ENCODE measurements around the gene TMEM72.

Gene TMEM72

DNA sequence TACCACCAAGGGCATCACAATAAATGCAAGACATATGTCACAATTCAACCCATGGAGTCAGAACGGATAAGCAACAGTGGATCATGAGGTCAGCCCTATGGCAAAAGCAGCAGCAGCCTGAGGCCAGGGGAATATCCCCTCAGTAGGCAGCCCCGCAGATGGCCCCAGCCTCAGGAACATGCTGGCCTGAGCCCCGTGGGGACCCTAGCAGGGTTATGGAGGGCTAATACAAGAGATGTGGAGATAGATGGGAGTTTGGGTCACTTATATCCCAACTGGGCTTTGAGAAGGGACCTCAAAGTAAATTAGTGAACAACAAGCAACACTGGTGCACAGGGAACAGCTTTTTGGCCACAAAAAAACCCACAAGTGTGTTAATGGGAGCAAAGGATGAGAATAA is 9.1 kb downstream of the TMEM72 start:
- Histone ChIP-seq H3K27me3 (ENCODE audit: control insufficient read depth, insufficient read depth, low read length) (peaks cover 4% of the 10 kb centered on the region; the same call in 1 of the 2 replicates), H3K27ac (ENCODE audit: low read depth, low read length) (no peak overlapping the region), H3K9ac (ENCODE audit: low read depth, low read length) (no peak overlapping the region), H3K36me3 (ENCODE audit: control insufficient read depth, insufficient read depth, low read length) (no peaks in the 10 kb centered on the region), H3K9me3 (ENCODE audit: control insufficient read depth, insufficient read depth, low read length) (no peaks in the 10 kb centered on the region), H3K4me1 (ENCODE audit: control insufficient read depth, insufficient read depth, low read length) (no peaks in the 10 kb centered on the region), H3K4me3 (ENCODE audit: low read depth, low read length) (no peak overlapping the region)

DNA sequence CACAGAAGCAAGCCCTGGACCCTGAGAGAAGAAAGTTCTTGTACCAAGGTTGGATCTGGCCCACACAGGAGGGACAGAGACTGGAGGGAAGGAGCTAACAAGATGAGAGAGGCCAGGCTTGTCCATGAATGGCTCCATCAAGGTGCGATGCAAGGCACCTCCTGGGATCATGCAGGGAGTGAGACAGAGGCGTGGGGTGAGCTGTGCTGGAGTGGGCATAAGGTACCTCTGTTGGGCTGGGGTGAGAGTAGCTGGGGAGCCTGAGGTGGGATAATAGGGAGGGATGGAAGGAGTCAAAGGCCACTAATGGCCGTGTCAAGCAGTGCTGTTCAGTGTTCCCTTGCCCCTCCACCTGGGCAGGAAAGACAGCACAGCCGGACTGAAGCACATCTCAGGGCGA is 9.9 kb downstream of the TMEM72 start:
- Histone ChIP-seq H3K9ac (ENCODE audit: low read depth, low read length) (no peak overlapping the region), H3K9me3 (ENCODE audit: control insufficient read depth, insufficient read depth, low read length) (no peaks in the 10 kb centered on the region), H3K4me1 (ENCODE audit: control insufficient read depth, insufficient read depth, low read length) (no peaks in the 10 kb centered on the region), H3K27ac (ENCODE audit: low read depth, low read length) (no peak overlapping the region), H3K4me3 (ENCODE audit: low read depth, low read length) (no peak overlapping the region), H3K36me3 (ENCODE audit: control insufficient read depth, insufficient read depth, low read length) (no peaks in the 10 kb centered on the region), H3K27me3 (ENCODE audit: control insufficient read depth, insufficient read depth, low read length) (peaks cover 4% of the 10 kb centered on the region; the same call in 1 of the 2 replicates)

DNA sequence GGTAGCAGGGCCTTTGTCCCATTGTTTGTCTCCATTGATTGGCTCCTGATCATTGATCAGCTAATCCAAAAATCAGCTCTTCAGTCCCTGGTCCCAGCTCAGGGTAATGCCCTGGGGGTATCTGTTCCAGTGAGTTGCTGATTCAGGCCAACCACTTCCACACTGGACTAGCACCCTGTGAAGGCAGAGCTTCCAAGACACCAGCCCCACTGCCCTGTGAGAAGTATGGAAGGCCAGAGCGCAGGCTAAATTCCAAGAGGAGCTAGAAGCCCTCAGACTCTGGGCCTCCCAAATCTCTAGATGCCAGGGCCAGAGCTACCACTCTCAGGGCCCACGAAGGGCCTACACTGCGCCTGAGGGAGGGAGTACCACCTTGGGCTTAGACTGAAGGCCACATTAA is 10.4 kb downstream of the TMEM72 start:
- no peak overlapping the region for H3K9ac ChIP-seq (ENCODE audit: low read depth, low read length)
- H3K27ac ChIP-seq (ENCODE audit: low read depth, low read length): no peak overlapping the region
- H3K4me3 ChIP-seq (ENCODE audit: low read depth, low read length): no peak overlapping the region
- no peaks in the 10 kb centered on the region for H3K9me3 ChIP-seq (ENCODE audit: control insufficient read depth, insufficient read depth, low read length)
- H3K36me3 ChIP-seq (ENCODE audit: control insufficient read depth, insufficient read depth, low read length): no peaks in the 10 kb centered on the region
- H3K4me1 ChIP-seq (ENCODE audit: control insufficient read depth, insufficient read depth, low read length): no peaks in the 10 kb centered on the region
- H3K27me3 ChIP-seq (ENCODE audit: control insufficient read depth, insufficient read depth, low read length): peaks cover 4% of the 10 kb centered on the region; the same call in 1 of the 2 replicates

DNA sequence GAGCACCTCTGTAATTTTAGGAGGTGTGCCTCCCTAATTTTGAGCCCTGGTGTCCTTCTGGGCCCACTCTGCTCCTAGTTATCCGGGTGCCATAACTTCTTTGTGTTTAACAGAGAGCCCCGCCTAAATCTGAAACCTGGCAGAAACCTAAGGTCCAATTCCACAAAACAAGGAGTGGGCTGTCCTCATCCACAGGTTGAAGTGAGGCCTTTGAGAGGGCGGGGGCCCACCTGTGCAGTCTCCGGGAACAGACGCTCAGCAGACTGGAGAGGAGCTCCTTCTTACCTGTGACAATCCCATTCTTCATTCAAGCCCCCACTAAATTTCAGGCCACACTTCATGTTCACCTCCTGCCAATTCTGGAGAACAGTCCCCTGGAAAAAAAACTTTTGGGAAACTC is 10.9 kb downstream of the TMEM72 start:
- H3K4me1 ChIP-seq (ENCODE audit: control insufficient read depth, insufficient read depth, low read length): no peaks in the 10 kb centered on the region
- no peak overlapping the region for H3K27ac ChIP-seq (ENCODE audit: low read depth, low read length)
- no peak overlapping the region for H3K9ac ChIP-seq (ENCODE audit: low read depth, low read length)
- H3K27me3 ChIP-seq (ENCODE audit: control insufficient read depth, insufficient read depth, low read length): peaks cover 4% of the 10 kb centered on the region; the same call in 1 of the 2 replicates
- no peaks in the 10 kb centered on the region for H3K9me3 ChIP-seq (ENCODE audit: control insufficient read depth, insufficient read depth, low read length)
- H3K4me3 ChIP-seq (ENCODE audit: low read depth, low read length): no peak overlapping the region
- no peaks in the 10 kb centered on the region for H3K36me3 ChIP-seq (ENCODE audit: control insufficient read depth, insufficient read depth, low read length)

DNA sequence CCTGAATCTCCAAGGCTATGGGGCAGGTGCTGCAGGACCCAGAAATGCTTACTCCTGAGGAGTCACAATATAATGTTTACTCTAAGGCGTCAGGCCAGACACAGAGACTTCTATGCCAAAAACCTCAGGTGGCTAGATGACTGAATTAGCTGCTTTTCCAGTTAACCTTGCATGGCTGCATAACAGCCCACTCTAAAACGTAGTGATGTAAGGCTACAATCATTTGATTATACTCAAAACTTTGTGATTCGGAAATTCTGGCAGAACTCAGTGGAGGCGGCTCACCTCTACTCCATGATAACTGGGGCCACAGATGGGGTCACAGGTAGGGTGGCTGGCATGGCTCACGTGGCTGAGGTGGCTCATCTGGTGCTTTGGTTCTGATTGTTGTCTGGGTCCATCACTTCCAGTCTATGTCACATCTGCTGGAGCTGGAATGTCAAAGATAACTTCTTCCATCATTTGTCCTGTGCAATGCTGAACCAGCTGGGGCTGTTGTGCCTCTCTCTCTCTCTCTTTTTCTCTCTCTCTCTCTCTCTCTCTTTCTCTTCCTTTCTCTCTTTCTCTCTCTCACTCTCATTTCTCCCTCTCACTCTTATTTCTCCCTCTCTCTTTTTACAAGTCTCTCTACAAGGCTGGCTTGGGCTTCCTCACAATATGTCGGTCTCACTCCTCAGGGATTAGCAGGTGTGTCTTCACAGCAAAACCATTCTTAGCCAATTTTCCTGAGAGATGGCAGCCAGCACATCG is 11.8 kb downstream of the TMEM72 start:
- Histone ChIP-seq H3K27me3 (ENCODE audit: control insufficient read depth, insufficient read depth, low read length) (peaks cover 4% of the 10 kb centered on the region; the same call in 1 of the 2 replicates), H3K36me3 (ENCODE audit: control insufficient read depth, insufficient read depth, low read length) (no peaks in the 10 kb centered on the region), H3K4me1 (ENCODE audit: control insufficient read depth, insufficient read depth, low read length) (no peaks in the 10 kb centered on the region), H3K9me3 (ENCODE audit: control insufficient read depth, insufficient read depth, low read length) (no peaks in the 10 kb centered on the region), H3K9ac (ENCODE audit: low read depth, low read length) (no peak overlapping the region), H3K4me3 (ENCODE audit: low read depth, low read length) (no peak overlapping the region), H3K27ac (ENCODE audit: low read depth, low read length) (no peak overlapping the region)

DNA sequence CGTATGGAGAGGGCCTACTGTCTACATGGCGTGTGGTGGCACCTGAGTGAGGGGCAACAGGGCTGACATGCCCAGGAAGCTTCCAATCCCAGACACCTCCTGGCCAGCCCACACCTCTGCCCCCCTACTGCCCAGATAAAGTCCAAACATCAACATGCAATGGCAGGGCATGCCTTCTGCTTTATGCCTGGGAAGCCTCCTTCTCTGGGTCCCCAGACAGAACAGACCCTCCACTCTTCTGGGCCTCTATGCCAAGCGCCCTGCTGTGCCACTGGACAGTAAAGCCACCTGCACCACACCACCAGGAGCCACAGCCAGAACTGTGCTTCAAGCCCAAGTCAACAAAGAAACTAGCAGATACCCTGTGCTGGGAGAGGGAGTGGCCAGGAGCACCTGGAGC is 12.5 kb downstream of the TMEM72 start:
- Histone ChIP-seq H3K4me3 (ENCODE audit: low read depth, low read length) (no peak overlapping the region), H3K27me3 (ENCODE audit: control insufficient read depth, insufficient read depth, low read length) (peaks cover 4% of the 10 kb centered on the region; the same call in 1 of the 2 replicates), H3K4me1 (ENCODE audit: control insufficient read depth, insufficient read depth, low read length) (no peaks in the 10 kb centered on the region), H3K36me3 (ENCODE audit: control insufficient read depth, insufficient read depth, low read length) (no peaks in the 10 kb centered on the region), H3K9me3 (ENCODE audit: control insufficient read depth, insufficient read depth, low read length) (no peaks in the 10 kb centered on the region), H3K9ac (ENCODE audit: low read depth, low read length) (no peak overlapping the region), H3K27ac (ENCODE audit: low read depth, low read length) (no peak overlapping the region)

DNA sequence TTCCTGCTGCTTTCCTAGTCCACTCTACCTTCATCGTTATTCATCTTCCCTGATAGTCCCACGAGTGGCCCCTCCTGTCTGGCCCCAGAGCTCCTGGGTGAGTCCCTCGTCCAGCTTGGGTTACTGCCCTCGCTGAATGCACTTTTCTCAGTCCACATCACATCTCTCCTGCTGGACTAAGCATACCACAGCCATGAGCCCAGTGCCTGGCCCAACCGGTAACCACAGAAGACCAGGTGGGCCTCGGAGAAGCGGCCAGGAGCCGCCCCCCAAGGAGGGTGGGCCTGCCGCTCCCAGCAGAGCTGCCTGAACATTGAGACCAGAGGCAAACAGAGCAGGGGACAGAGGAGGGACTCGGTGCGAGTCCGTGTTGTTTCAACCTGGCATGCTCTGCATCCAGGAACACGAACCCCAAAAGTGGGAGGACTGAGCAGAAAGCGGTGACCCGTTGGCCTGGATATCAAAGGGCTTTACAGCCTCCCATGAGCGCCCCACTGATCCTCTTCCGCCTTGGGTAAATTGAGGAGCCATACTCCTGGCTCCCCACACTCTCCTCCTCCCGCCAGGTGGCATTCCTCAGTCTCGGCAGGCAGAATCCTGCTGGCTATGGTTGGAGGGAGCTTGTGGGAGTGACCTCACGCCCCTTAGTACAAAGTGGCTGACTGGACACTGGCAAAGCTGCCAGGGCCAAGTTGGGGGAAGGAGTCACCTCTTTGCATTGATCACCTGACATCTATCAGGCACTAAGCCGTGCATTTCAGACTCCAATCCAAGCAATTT is 13.3 kb downstream of the TMEM72 start:
- Histone ChIP-seq H3K9ac (ENCODE audit: low read depth, low read length) (no peak overlapping the region), H3K9me3 (ENCODE audit: control insufficient read depth, insufficient read depth, low read length) (no peaks in the 10 kb centered on the region), H3K27ac (ENCODE audit: low read depth, low read length) (no peak overlapping the region), H3K4me1 (ENCODE audit: control insufficient read depth, insufficient read depth, low read length) (no peaks in the 10 kb centered on the region), H3K4me3 (ENCODE audit: low read depth, low read length) (no peak overlapping the region), H3K36me3 (ENCODE audit: control insufficient read depth, insufficient read depth, low read length) (no peaks in the 10 kb centered on the region), H3K27me3 (ENCODE audit: control insufficient read depth, insufficient read depth, low read length) (peaks cover 4% of the 10 kb centered on the region; the same call in 1 of the 2 replicates)

DNA sequence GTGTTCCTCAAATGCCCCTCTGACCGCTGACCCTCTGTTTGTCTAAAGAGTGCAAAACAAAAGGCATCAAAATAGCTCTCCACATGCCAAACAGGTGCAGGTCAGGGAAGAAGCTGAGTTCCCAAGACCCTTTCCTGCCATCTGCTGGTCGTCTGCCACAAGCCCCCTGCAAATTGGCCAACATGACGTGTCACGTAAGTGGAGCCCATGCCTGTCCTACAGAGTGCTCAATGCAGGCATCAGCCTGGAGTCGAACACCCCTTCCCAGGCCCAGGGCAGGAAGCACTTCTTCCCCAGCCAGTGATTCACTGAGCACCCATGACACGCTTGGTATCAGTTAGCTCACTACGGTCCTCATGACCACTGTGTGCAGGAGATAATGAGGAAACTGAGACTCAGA is 14.1 kb downstream of the TMEM72 start:
- Histone ChIP-seq H3K27ac (ENCODE audit: low read depth, low read length) (no peak overlapping the region), H3K9ac (ENCODE audit: low read depth, low read length) (no peak overlapping the region), H3K4me3 (ENCODE audit: low read depth, low read length) (no peak overlapping the region), H3K27me3 (ENCODE audit: control insufficient read depth, insufficient read depth, low read length) (peaks cover 4% of the 10 kb centered on the region; the same call in 1 of the 2 replicates), H3K36me3 (ENCODE audit: control insufficient read depth, insufficient read depth, low read length) (no peaks in the 10 kb centered on the region), H3K9me3 (ENCODE audit: control insufficient read depth, insufficient read depth, low read length) (no peaks in the 10 kb centered on the region), H3K4me1 (ENCODE audit: control insufficient read depth, insufficient read depth, low read length) (no peaks in the 10 kb centered on the region)

DNA sequence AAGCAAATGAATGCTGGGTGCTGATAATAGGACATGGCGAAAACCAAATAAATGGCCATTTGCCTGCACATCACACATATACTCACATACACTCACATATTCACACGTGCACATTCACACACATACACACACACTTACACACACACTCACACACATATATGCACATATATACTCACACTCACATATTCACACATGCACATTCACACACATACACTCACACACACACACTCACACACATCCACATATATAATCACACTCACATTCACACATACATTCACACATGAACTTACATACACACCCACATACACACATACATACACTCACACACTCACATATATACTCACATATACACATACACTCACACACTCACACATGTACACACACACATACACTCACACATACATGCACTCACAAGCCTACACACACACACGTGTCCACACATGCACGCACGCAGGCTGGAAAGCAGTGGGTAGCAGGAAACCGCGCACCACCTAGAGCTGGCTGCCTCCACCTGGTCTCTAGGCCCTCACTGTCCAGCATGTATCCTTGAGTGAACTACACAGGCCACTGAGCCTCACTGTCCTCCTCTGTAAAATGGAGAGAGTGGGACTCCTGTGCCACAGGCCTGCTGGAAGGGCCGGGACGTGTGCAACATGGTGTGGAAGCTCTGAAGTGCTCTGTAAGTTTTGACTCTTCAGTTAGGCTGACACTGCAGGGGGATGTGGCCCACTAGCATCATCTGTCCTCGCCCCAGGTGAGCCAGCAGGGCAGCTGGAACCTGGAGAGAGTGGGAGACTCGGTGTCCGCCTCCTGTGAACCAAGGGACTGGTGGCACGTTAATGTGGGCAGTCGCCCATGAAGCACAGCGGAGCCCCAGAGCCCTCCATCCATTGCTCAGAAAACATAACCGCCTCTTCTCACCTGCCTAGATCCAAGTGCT is 14.9 kb downstream of the TMEM72 start:
- no peaks in the 10 kb centered on the region for H3K36me3 ChIP-seq (ENCODE audit: control insufficient read depth, insufficient read depth, low read length)
- no peaks in the 10 kb centered on the region for H3K4me1 ChIP-seq (ENCODE audit: control insufficient read depth, insufficient read depth, low read length)
- no peak overlapping the region for H3K9ac ChIP-seq (ENCODE audit: low read depth, low read length)
- no peak overlapping the region for H3K27ac ChIP-seq (ENCODE audit: low read depth, low read length)
- no peaks in the 10 kb centered on the region for H3K9me3 ChIP-seq (ENCODE audit: control insufficient read depth, insufficient read depth, low read length)
- H3K4me3 ChIP-seq (ENCODE audit: low read depth, low read length): no peak overlapping the region
- H3K27me3 ChIP-seq (ENCODE audit: control insufficient read depth, insufficient read depth, low read length): peaks cover 4% of the 10 kb centered on the region; the same call in 1 of the 2 replicates

DNA sequence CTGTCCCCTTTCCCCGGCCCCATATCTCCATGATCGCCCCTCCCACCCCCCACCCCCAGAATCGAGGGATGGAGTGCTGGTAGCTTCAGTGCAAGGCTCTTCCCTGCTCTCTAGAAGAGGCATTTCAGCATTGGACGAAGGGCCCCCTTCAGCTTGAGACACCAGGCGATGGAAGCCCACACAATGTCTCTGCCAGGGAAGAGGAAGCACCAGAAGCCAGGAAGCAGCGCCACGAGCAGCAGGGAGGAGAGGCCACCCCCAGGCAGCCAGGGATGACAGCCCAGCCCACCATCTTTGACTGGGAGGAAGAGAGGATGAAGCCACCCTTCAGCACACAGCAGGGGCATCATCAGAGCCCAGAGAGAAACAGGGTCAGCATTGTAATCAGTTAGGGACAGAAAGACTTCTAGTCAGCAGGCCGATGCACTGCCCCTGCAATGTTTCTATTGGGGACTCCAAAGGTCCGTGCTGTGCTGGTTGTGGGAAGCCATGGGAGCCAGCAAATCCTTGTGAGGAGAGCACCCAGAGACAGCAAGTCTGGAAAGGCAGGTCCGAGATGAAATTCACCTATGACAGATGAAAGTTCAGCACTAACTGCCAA is 15.7 kb downstream of the TMEM72 start:
- Histone ChIP-seq H3K27ac (ENCODE audit: low read depth, low read length) (no peak overlapping the region), H3K4me1 (ENCODE audit: control insufficient read depth, insufficient read depth, low read length) (no peaks in the 10 kb centered on the region), H3K9me3 (ENCODE audit: control insufficient read depth, insufficient read depth, low read length) (no peaks in the 10 kb centered on the region), H3K27me3 (ENCODE audit: control insufficient read depth, insufficient read depth, low read length) (peaks cover 4% of the 10 kb centered on the region; the same call in 1 of the 2 replicates), H3K4me3 (ENCODE audit: low read depth, low read length) (no peak overlapping the region), H3K36me3 (ENCODE audit: control insufficient read depth, insufficient read depth, low read length) (no peaks in the 10 kb centered on the region), H3K9ac (ENCODE audit: low read depth, low read length) (no peak overlapping the region)

All from HUES48 (cell line).